ENCODE data around the gene SCN7A.
"Not testable (repeated sequence)": the region's sequence is repeated elsewhere in the genome, so short reads cannot be mapped to it uniquely, and the experiment has no call there.

The SCN7A gene

GRCh38 chr2:166454006-166454595 lies 39.9 kb downstream of the SCN7A start:
- DNase-seq (ENCODE audit: low spot score), result no peak

- DNase-seq (ENCODE audit: low spot score), result no peak
These were observed 42.6 kb downstream of the SCN7A start for GRCh38 chr2:166451468-166451867.

GRCh38 chr2:166449439-166449838 lies 44.6 kb downstream of the SCN7A start:
- DNase-seq (ENCODE audit: low spot score), result no peak

- no peak for DNase-seq (ENCODE audit: low spot score)
These were observed 45.9 kb downstream of the SCN7A start for GRCh38 chr2:166448106-166448505.

GRCh38 chr2:166444306-166444705 lies 49.7 kb downstream of the SCN7A start:
- no peak for DNase-seq (ENCODE audit: low spot score)

GRCh38 chr2:166440313-166440712 lies 53.7 kb downstream of the SCN7A start:
- no peak for DNase-seq (ENCODE audit: low spot score)

- no peak for DNase-seq (ENCODE audit: low spot score)
These were observed 55.0 kb downstream of the SCN7A start for GRCh38 chr2:166439078-166439477.

GRCh38 chr2:166436976-166437375 lies 57.1 kb downstream of the SCN7A start:
- DNase-seq (ENCODE audit: low spot score), result no peak

- no peak for DNase-seq (ENCODE audit: low spot score)
These were observed 57.9 kb downstream of the SCN7A start for GRCh38 chr2:166436189-166436588.

- DNase-seq (ENCODE audit: low spot score), result no peak
These were observed 59.6 kb downstream of the SCN7A start for GRCh38 chr2:166434491-166434890.

GRCh38 chr2:166433457-166433856 lies 60.6 kb downstream of the SCN7A start:
- DNase-seq (ENCODE audit: low spot score), result no peak

- DNase-seq (ENCODE audit: low spot score), result no peak
These were observed 61.7 kb downstream of the SCN7A start for GRCh38 chr2:166432331-166432730.

- no peak for DNase-seq (ENCODE audit: low spot score)
These were observed 69.2 kb downstream of the SCN7A start for GRCh38 chr2:166424841-166425240.

- no peak for DNase-seq (ENCODE audit: low spot score)
These were observed 74.5 kb downstream of the SCN7A start for GRCh38 chr2:166419616-166419934.

- DNase-seq (ENCODE audit: low spot score), result no peak
These were observed 75.0 kb downstream of the SCN7A start for GRCh38 chr2:166418853-166419615.

GRCh38 chr2:166417669-166418068 lies 76.4 kb downstream of the SCN7A start:
- peak; percentile 19 for DNase-seq (ENCODE audit: low spot score)

- no peak for DNase-seq (ENCODE audit: low spot score)
These were observed 80.8 kb downstream of the SCN7A start for GRCh38 chr2:166413255-166413654.

- no peak for DNase-seq (ENCODE audit: low spot score)
These were observed 82.4 kb downstream of the SCN7A start for GRCh38 chr2:166411473-166412230.

GRCh38 chr2:166410828-166411472 lies 83.1 kb downstream of the SCN7A start:
- no peak for DNase-seq (ENCODE audit: low spot score)

GRCh38 chr2:166407746-166408145 lies 86.3 kb downstream of the SCN7A start:
- not testable (repeated sequence) for DNase-seq (ENCODE audit: low spot score)

- no peak for DNase-seq (ENCODE audit: low spot score)
These were observed 87.7 kb downstream of the SCN7A start for GRCh38 chr2:166406374-166406773.

- no peak for DNase-seq (ENCODE audit: low spot score)
These were observed 88.5 kb downstream of the SCN7A start for GRCh38 chr2:166405569-166405926.
